ENCODE results near the gene RFC3. TPM values are rescaled to one million over a fixed set of nuclear protein-coding genes. Genes with fewer than 3 reads are reported as not detected.

Gene RFC3
- total RNA-seq (13.3 and 13.9 TPM in 2 replicates), polyA plus RNA-seq (9.9 and 12.7 TPM in 2 replicates)

- Histone ChIP-seq H3K36me3 (no peaks in the 10 kb centered on the region), H3K27ac (peak within 1 kb of the TSS; percentile 84), H3K4me1 (ENCODE audit: low read depth) (no peaks in the 10 kb centered on the region), H3K4me3 (peak within 1 kb of the TSS; percentile 94), H3K9me3 (ENCODE audit: low read depth) (no peaks in the 10 kb centered on the region), H3K27me3 (peaks cover 5% of the 10 kb centered on the region)
- DNase-seq (ENCODE audit: low read depth in 1 of 2, low spot score in 1 of 2), result peak; percentile 95 to 98
- TF ChIP-seq CTCF (IDR thresholded peaks at IDR 0.05; ENCODE audit: low read depth, low read length), result no peak
Observed at GRCh38 chr13:33817901-33818706, at the start of gene RFC3. TSS of gene RFC3 (plus strand) at chr13:33818149. CDS start at chr13:33818179, 30 bp downstream.

- no peak for TF ChIP-seq CTCF (IDR thresholded peaks at IDR 0.05; ENCODE audit: low read depth, low read length)
- Histone ChIP-seq H3K9me3 (ENCODE audit: low read depth) (no peaks in the 10 kb centered on the region), H3K27ac (no peak overlapping the region)
Observed at GRCh38 chr13:33771296-33771695, 46.7 kb upstream of the RFC3 start.

GRCh38 chr13:33773790-33774462 lies 44.0 kb upstream of the RFC3 start:
- no peak overlapping the region for H3K4me3 ChIP-seq
- no peaks in the 10 kb centered on the region for H3K4me1 ChIP-seq (ENCODE audit: low read depth)
- TF ChIP-seq CTCF (IDR thresholded peaks at IDR 0.05; ENCODE audit: low read depth, low read length), result no peak
- H3K27ac ChIP-seq, result no peak overlapping the region
- H3K9me3 ChIP-seq (ENCODE audit: low read depth), result no peaks in the 10 kb centered on the region
- H3K36me3 ChIP-seq, result no peaks in the 10 kb centered on the region
- DNase-seq (ENCODE audit: low read depth in 1 of 2, low spot score in 1 of 2), result no peak
- H3K27me3 ChIP-seq, result no peaks in the 10 kb centered on the region

More at GRCh38 chr13:33771296-33771695, 46.7 kb upstream of the RFC3 start:
- Histone ChIP-seq H3K27me3 (no peaks in the 10 kb centered on the region), H3K36me3 (no peaks in the 10 kb centered on the region), H3K4me1 (ENCODE audit: low read depth) (no peaks in the 10 kb centered on the region), H3K4me3 (no peak overlapping the region)
- no peak for DNase-seq (ENCODE audit: low read depth in 1 of 2, low spot score in 1 of 2)

GRCh38 chr13:33775339-33776108 lies 42.4 kb upstream of the RFC3 start:
- Histone ChIP-seq H3K9me3 (ENCODE audit: low read depth) (no peaks in the 10 kb centered on the region), H3K27ac (no peak overlapping the region), H3K4me3 (no peak overlapping the region), H3K27me3 (no peaks in the 10 kb centered on the region), H3K4me1 (ENCODE audit: low read depth) (no peaks in the 10 kb centered on the region), H3K36me3 (no peaks in the 10 kb centered on the region)
- no peak for TF ChIP-seq CTCF (IDR thresholded peaks at IDR 0.05; ENCODE audit: low read depth, low read length)
- DNase-seq (ENCODE audit: low read depth in 1 of 2, low spot score in 1 of 2), result no peak

GRCh38 chr13:33776239-33776881 lies 41.6 kb upstream of the RFC3 start:
- TF ChIP-seq CTCF (IDR thresholded peaks at IDR 0.05; ENCODE audit: low read depth, low read length), result no peak
- Histone ChIP-seq H3K9me3 (ENCODE audit: low read depth) (no peaks in the 10 kb centered on the region), H3K4me1 (ENCODE audit: low read depth) (no peaks in the 10 kb centered on the region), H3K27me3 (no peaks in the 10 kb centered on the region), H3K27ac (no peak overlapping the region), H3K4me3 (no peak overlapping the region), H3K36me3 (no peaks in the 10 kb centered on the region)
- DNase-seq (ENCODE audit: low read depth in 1 of 2, low spot score in 1 of 2), result no peak

All from cardiac muscle cell (in vitro differentiated cells and primary cell).